Temporal lobe (tissue), 2 donors: ENCODE data around the gene POGZ. TPM values are rescaled to one million over a fixed set of nuclear protein-coding genes. Genes with fewer than 3 reads are reported as not detected.

ENCODE experiments used
- small RNA-seq: library from RNA; depleted of rRNA; stranded (forward); fragments of <200 nt; gene quantifications from one replicate; pipeline ENCODE3, GENCODE V24; 2014; ENCODE audit warnings: low replicate concordance
- total RNA-seq: library from RNA; depleted of rRNA; stranded (reverse); fragments of >200 nt; gene quantifications from one replicate; pipeline ENCODE4 v1.2.3, GENCODE V29; 2014

Gene POGZ
- total RNA-seq, 1 donor from 2014 or later: 50.4 TPM

Small RNAs within 50 kb of the gene (small RNA-seq; reads per million reads assigned to genes)
- gene RNY4P25: 0.35 reads per million, percentile 27 among the genes with 10 or more reads in this experiment

Other genes with a start within 250 kb of the POGZ start
- gene PSMD4, start 204.8 kb downstream of the POGZ start, total RNA-seq: 74.5 TPM
- gene ZNF687, start 177.2 kb downstream of the POGZ start, total RNA-seq: 7.9 TPM
- gene PI4KB, start 132.1 kb downstream of the POGZ start, total RNA-seq: 34.4 TPM
- 15.5 TPM for gene RFX5, start 112.2 kb downstream of the POGZ start, total RNA-seq
- 5.7 TPM for gene SELENBP1, start 86.8 kb downstream of the POGZ start, total RNA-seq
- 168 TPM for gene PSMB4, start 59.9 kb downstream of the POGZ start, total RNA-seq
- gene CGN, start 51.9 kb upstream of the POGZ start, total RNA-seq: 1.7 TPM
- gene TUFT1, start 80.8 kb upstream of the POGZ start, total RNA-seq: 6.1 TPM
- 62.2 TPM for gene SNX27, start 152.6 kb upstream of the POGZ start, total RNA-seq